Keratinocyte (primary cell): Measurements from ENCODE around the gene PCNX1. TPM values are rescaled to one million over a fixed set of nuclear protein-coding genes. Genes with fewer than 3 reads are reported as not detected.

Source experiments
- DNase-seq: peaks from one replicate; pipeline ENCODE4 v3.0.0-alpha.2; 2011; ENCODE audit warnings: low read depth, missing footprints, low spot score
- FAIRE-seq: peaks from 2 replicates; lab custom pipeline; 2011; peaks lifted over from hg19 to GRCh38; lab: Jason Lieb, UNC
- H2AFZ ChIP-seq: 2 replicates; pipeline ENCODE4 v1.6.0; 2012; ENCODE audit warnings: low read length, control low read depth, inconsistent platforms; ENCODE audit not compliant: control insufficient read depth
- H3K27ac ChIP-seq: 2 replicates; pipeline ENCODE4 v1.5.1; 2011; ENCODE audit warnings: low read length; ENCODE audit not compliant: control insufficient read depth, insufficient read depth
- H3K27me3 ChIP-seq: 3 replicates; pipeline ENCODE4 v1.6.0; 2011; ENCODE audit warnings: low read length; ENCODE audit not compliant: control insufficient read depth, insufficient read depth; ENCODE audit errors: extremely low read depth
- H3K36me3 ChIP-seq, 2 experiments: 2 replicates in 1 of 2; 3 replicates in 1 of 2; pipeline ENCODE4 v1.5.1; 2011; ENCODE audit warnings: low read length in 2 of 2, mild to moderate bottlenecking in 1 of 2; ENCODE audit not compliant: control insufficient read depth in 2 of 2, insufficient read depth in 2 of 2; ENCODE audit errors: extremely low read depth in 1 of 2
- H3K4me1 ChIP-seq: 3 replicates; pipeline ENCODE4 v1.5.1; 2011; ENCODE audit warnings: low read length; ENCODE audit not compliant: control insufficient read depth, insufficient read depth; ENCODE audit errors: extremely low read depth
- H3K4me2 ChIP-seq: 3 replicates; pipeline ENCODE4 v1.6.0; 2011; ENCODE audit warnings: low read depth, low read length; ENCODE audit not compliant: control insufficient read depth, insufficient read depth; ENCODE audit errors: extremely low read depth
- H3K4me3 ChIP-seq, 3 experiments: fragments of 200-600 bp in 1 of 3; sonication (generic) in 1 of 3; 2 replicates in 2 of 3; 3 replicates in 1 of 3; pipeline ENCODE4 v1.5.1; 2011 to 2016; ENCODE audit warnings: low read length in 3 of 3, mild to moderate bottlenecking in 3 of 3, control low read depth in 2 of 3, inconsistent platforms in 1 of 3, low read depth in 1 of 3, mixed read lengths in 1 of 3, mixed run types in 1 of 3, moderate library complexity in 1 of 3; ENCODE audit not compliant: control insufficient read depth in 2 of 3, insufficient read depth in 2 of 3; ENCODE audit errors: extremely low read depth in 1 of 3
- H3K79me2 ChIP-seq: 2 replicates; pipeline ENCODE4 v1.6.0; 2012; ENCODE audit warnings: low read length; ENCODE audit not compliant: control insufficient read depth, insufficient read depth
- H3K9ac ChIP-seq: 3 replicates; pipeline ENCODE4 v1.6.0; 2011; ENCODE audit warnings: low read length; ENCODE audit not compliant: control insufficient read depth, insufficient read depth; ENCODE audit errors: extremely low read depth
- H3K9me1 ChIP-seq: 3 replicates; pipeline ENCODE4 v1.6.0; 2011; ENCODE audit warnings: low read length; ENCODE audit not compliant: control insufficient read depth, insufficient read depth; ENCODE audit errors: extremely low read depth
- H3K9me3 ChIP-seq: 2 replicates; pipeline ENCODE4 v1.5.1; 2012; ENCODE audit warnings: low read depth, low read length; ENCODE audit not compliant: control insufficient read depth
- H4K20me1 ChIP-seq: 3 replicates; pipeline ENCODE4 v1.6.0; 2011; ENCODE audit warnings: low read length; ENCODE audit not compliant: control insufficient read depth, insufficient read depth; ENCODE audit errors: extremely low read depth
- CTCF ChIP-seq, 3 experiments: IDR thresholded peaks in 1 of 3; conservative IDR thresholded peaks in 1 of 3; optimal IDR thresholded peaks in 1 of 3; 2 replicates in 2 of 3; 3 replicates in 1 of 3; pipeline versions ENCODE3 to v1.5.1; 2011; ENCODE audit warnings: low read length in 3 of 3, mild to moderate bottlenecking in 3 of 3, moderate library complexity in 2 of 3, control low read depth in 1 of 3, inconsistent platforms in 1 of 3; ENCODE audit not compliant: insufficient read depth in 2 of 3; ENCODE audit errors: extremely low read depth in 1 of 3
- EZH2 ChIP-seq: IDR thresholded peaks from one replicate; pipeline ENCODE4 v1.6.1; 2012; ENCODE audit warnings: inconsistent platforms, mild to moderate bottlenecking, low read length, moderate library complexity
- dilution Hi-C: fragments of 300-500 bp; cut with MboI; formaldehyde crosslinking; loops from one replicate; pipeline ENCODE4 v1.7.0; 2020; ENCODE audit warnings: low sequenced_read_pairs; ENCODE audit not compliant: extremely low pct_ligation_motif_present
- polyA plus RNA-seq, 5 experiments: library from polyadenylated mRNA; depleted of rRNA in 3 of 5; stranded (reverse) in 3 of 5; stranded (forward) in 1 of 5; unstranded in 1 of 5; fragments of >200 nt; gene quantifications; 1 replicate in 1 of 5; 2 replicates in 3 of 5; 3 replicates in 1 of 5; pipeline versions ENCODE4 v1.2.1 to v1.2.3, GENCODE V29; 2011 to 2012; ENCODE audit warnings: missing spikeins in 2 of 5, low read depth in 1 of 5, low replicate concordance in 1 of 5

The PCNX1 gene
- polyA plus RNA-seq, 1 donor (not counting 4 experiments of a cell fraction or from before 2014, with no cell fraction given): 39.8 TPM

- peaks cover 16 to 22% of the 10 kb centered on the region in 2 experiments for H3K36me3 ChIP-seq
- H3K27me3 ChIP-seq: no peaks in the 10 kb centered on the region
- H3K4me1 ChIP-seq: peaks cover 3% of the 10 kb centered on the region
- no peak overlapping the region for H2AFZ ChIP-seq
- H3K9me1 ChIP-seq: no peaks in the 10 kb centered on the region
- no peaks in the 10 kb centered on the region for H4K20me1 ChIP-seq
- dilution Hi-C loops: no loop called here
- H3K4me2 ChIP-seq: no peak overlapping the region
- H3K27ac ChIP-seq: no peak overlapping the region
- no peak overlapping the region for H3K9ac ChIP-seq
- no peak overlapping the region for H3K4me3 ChIP-seq
- no peaks in the 10 kb centered on the region for H3K79me2 ChIP-seq
- peak; percentile 69 for FAIRE-seq
- DNase-seq: peak; percentile 42
- TF ChIP-seq CTCF (optimal IDR thresholded peaks at IDR 0.05 in 1 of 3, IDR thresholded peaks at IDR 0.05 in 1 of 3, conservative IDR thresholded peaks at IDR 0.05 in 1 of 3; ENCODE audit: extremely low read depth in 1 of 3, insufficient read depth in 2 of 3, low read length in 3 of 3) (peak in 2 of 3 experiments; percentile 57 to 72), EZH2 (no peak)
- H3K9me3 ChIP-seq: no peaks in the 10 kb centered on the region
Observed at GRCh38 chr14:71103662-71104484, 196.6 kb downstream of the PCNX1 start.

- H4K20me1 ChIP-seq: no peaks in the 10 kb centered on the region
- no peaks in the 10 kb centered on the region for H3K9me1 ChIP-seq
- no peaks in the 10 kb centered on the region for H3K9me3 ChIP-seq
- H3K4me3 ChIP-seq: no peak overlapping the region
- H2AFZ ChIP-seq: no peak overlapping the region
- no peaks in the 10 kb centered on the region for H3K27me3 ChIP-seq
- no peak overlapping the region for H3K4me2 ChIP-seq
- TF ChIP-seq EZH2: no peak
- peaks cover 3% of the 10 kb centered on the region for H3K4me1 ChIP-seq
- no peak for FAIRE-seq
- DNase-seq: no peak
- peaks cover 18 to 29% of the 10 kb centered on the region in 2 experiments for H3K36me3 ChIP-seq
- H3K27ac ChIP-seq: no peak overlapping the region
- no peaks in the 10 kb centered on the region for H3K79me2 ChIP-seq
- H3K9ac ChIP-seq: no peak overlapping the region
- dilution Hi-C loops: no loop called here
Observed at GRCh38 chr14:71105177-71105576, 197.9 kb downstream of the PCNX1 start.
